Suppressor macrophage treated with lipopolysaccharide for 1 hour (primary cell): ENCODE data around the gene PRAMEF11.
A peak's percentile ranks its signal among the peaks of the same experiment; 100 is the strongest.
"Not testable (repeated sequence)": the region's sequence is repeated elsewhere in the genome, so short reads cannot be mapped to it uniquely, and the experiment has no call there.

Experiments
- DNase-seq, 3 donors: peaks; one replicate each; pipeline ENCODE4 v3.0.0-alpha.2; 2020 to 2022

The PRAMEF11 gene

GRCh38 chr1:12831310-12831709, at the start of gene PRAMEF11:
PRAMEF11 (minus strand) TSS chr1:12831410; CDS start chr1:12828789, 2,621 bp downstream.
- not testable (repeated sequence) for DNase-seq

GRCh38 chr1:12878453-12878852, 47.2 kb upstream of the PRAMEF11 start:
- not testable (repeated sequence) for DNase-seq

GRCh38 chr1:12863131-12863880, 32.1 kb upstream of the PRAMEF11 start:
- DNase-seq: not testable (repeated sequence)

GRCh38 chr1:12856786-12857185, 25.6 kb upstream of the PRAMEF11 start, which contains the start of gene PRAMEF2:
PRAMEF2 (plus strand) TSS chr1:12857086; CDS start chr1:12859010, 1,924 bp downstream.
- not testable (repeated sequence) for DNase-seq

GRCh38 chr1:12851779-12852178, 20.6 kb upstream of the PRAMEF11 start:
- no peak for DNase-seq

- DNase-seq: not testable (repeated sequence)
These were observed 17.4 kb upstream of the PRAMEF11 start, which contains the start of gene HNRNPCL1 for GRCh38 chr1:12848620-12849019. HNRNPCL1 (minus strand) TSS chr1:12848720; CDS start chr1:12848289, 431 bp downstream.

- not testable (repeated sequence) for DNase-seq
These were observed 2.0 kb upstream of the PRAMEF11 start for GRCh38 chr1:12833251-12833650.

- not testable (repeated sequence) for DNase-seq
These were observed 12.1 kb downstream of the PRAMEF11 start for GRCh38 chr1:12819061-12819460.

GRCh38 chr1:12811409-12811784, 19.8 kb downstream of the PRAMEF11 start:
- DNase-seq: no peak

GRCh38 chr1:12810691-12811408, 20.4 kb downstream of the PRAMEF11 start:
- DNase-seq: no peak

- no peak for DNase-seq
These were observed 21.3 kb downstream of the PRAMEF11 start for GRCh38 chr1:12809933-12810332.

GRCh38 chr1:12799730-12800129, 31.5 kb downstream of the PRAMEF11 start:
- no peak for DNase-seq

- DNase-seq: no peak
These were observed 32.3 kb downstream of the PRAMEF11 start for GRCh38 chr1:12798911-12799310.

GRCh38 chr1:12791097-12791496, 40.1 kb downstream of the PRAMEF11 start, which contains the start of gene PRAMEF1:
PRAMEF1 (plus strand) TSS chr1:12791397; CDS start chr1:12793228, 1,831 bp downstream.
- DNase-seq: not testable (repeated sequence)

GRCh38 chr1:12784729-12785128, 46.5 kb downstream of the PRAMEF11 start:
- not testable (repeated sequence) for DNase-seq

- peak in 2 of 3 donors; percentile 5 to 6 for DNase-seq
These were observed 47.4 kb downstream of the PRAMEF11 start for GRCh38 chr1:12783783-12784182.

- not testable (repeated sequence) for DNase-seq
These were observed 49.7 kb downstream of the PRAMEF11 start for GRCh38 chr1:12781488-12781887.

- no peak for DNase-seq
These were observed 52.3 kb downstream of the PRAMEF11 start for GRCh38 chr1:12778907-12779306.

GRCh38 chr1:12778061-12778460, 53.1 kb downstream of the PRAMEF11 start:
- no peak for DNase-seq

- DNase-seq: no peak
These were observed 54.2 kb downstream of the PRAMEF11 start for GRCh38 chr1:12776801-12777557.

GRCh38 chr1:12775443-12775842, 55.8 kb downstream of the PRAMEF11 start:
- no peak for DNase-seq

GRCh38 chr1:12774801-12775345, 56.3 kb downstream of the PRAMEF11 start:
- DNase-seq: no peak
